HG03575 (cell line): ENCODE data around the gene SPAG16.
"Not testable (repeated sequence)": the region's sequence is repeated elsewhere in the genome, so short reads cannot be mapped to it uniquely, and the experiment has no call there.

Experiments
- ATAC-seq: cut with Tn5 transposase; IDR thresholded peaks from one replicate; pipeline ENCODE4 v1.9.1; 2021; ENCODE audit not compliant: unreplicated experiment, insufficient number of reproducible peaks, low FRiP score; ENCODE audit errors: extremely low read depth

SPAG16 gene

DNA sequence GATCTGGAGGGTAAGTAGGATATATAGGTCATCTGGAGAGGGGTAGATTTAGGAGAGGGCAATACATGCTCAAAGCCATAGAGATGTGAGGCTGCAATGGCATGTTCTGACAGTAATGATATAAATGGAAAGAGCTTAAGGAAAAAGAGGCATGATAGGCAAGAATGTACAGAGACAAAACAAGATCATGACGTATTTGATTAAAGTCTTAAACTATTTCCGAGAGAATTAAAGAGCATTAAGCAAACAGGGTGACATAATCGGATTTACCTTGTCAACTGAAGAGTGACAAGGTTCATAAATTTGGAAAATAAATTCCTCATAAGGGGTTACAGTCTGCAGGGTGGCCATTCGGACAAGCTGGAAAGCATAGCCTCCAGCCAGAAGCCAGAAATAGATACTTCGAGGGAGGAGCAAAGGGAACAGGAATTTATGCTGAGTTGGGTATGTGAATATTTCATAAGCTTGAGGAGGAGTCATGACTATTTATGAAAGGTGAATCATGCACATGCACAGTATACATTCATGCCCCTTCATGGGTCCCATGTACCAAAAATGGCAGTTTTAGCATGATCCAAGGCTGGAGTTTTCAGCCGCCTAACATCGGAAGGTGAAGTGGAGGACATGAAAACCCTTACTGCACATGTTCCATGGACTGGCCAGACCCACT, 730.4 kb downstream of the SPAG16 start:
- ATAC-seq = no peak

DNA sequence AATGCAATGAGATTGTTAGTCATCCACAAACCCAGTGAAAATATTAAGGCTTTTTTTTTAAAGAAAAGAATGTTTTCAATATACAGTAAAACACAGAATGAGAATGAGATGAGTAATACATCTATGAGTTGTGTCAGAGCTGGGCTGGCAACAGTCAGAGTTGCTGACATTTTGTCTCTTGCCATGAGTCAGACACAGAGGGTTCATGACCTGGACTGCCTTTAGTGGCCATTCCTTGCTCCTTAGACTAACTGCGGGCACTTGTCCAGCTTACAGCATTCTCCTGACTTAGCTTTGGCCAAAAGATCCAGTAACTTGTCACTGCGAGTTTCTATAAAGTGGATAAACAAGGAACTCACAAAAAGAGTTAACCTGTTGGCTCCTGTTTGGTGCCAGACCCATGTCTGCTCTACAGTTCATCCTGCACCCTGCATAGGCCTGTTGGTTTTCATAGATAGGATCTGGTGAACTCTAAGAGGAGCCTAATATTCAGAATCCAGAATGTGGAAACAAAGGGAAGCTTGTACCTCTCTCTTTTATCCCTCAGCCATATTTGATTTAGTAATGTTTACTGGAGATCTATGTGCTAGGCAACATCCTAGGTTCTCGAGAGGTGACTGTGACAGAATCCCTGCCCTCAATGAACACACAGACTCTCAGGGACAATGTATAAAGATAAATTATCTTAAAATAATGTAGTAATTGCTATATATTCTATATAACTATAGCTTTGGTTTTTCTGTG, 735.1 kb downstream of the SPAG16 start:
- ATAC-seq = no peak

DNA sequence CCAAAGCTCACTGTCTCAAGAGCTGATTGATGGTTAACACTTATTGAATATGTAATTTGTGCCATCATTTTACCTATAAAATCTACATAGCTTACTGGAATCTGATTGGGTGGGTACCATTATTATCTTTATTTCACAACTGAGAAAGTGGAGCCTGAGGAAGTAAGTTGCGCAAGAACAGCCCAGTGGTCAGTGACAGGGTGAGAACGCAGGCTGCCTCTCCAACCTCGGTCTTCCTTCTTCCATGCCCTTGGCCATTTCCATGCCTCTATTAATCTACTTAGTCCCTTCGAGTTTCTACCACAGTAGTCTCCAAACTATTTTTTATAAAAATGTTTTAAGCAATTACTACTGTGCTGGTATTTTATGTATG, 735.7 kb downstream of the SPAG16 start:
- no peak for ATAC-seq

GRCh38 chr2:214029190-214029589, 744.9 kb downstream of the SPAG16 start:
- ATAC-seq = no peak

- ATAC-seq = no peak
Observed at GRCh38 chr2:214031566-214031965, 747.3 kb downstream of the SPAG16 start.

DNA sequence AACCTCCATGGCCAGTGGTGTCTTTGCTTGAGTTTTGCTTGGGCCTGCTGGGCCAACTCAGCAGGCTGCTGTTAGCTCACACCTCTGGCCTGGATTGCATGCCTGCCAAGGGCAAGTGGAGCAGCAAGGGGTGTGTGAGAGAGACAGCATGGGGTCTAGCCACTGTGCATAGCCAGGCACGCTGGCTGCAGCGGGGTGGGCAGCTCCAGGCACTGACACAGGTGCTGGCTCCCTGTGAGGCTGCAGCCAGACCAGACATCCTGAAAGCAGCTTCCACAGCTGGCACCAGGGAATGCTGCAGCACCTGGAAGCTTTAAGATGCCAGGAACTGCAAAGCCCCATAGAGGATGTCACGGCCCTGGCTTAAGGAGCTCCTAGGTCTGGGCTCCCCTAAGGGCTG, 750.2 kb downstream of the SPAG16 start:
- ATAC-seq = no peak

GRCh38 chr2:214035091-214035852, 751.0 kb downstream of the SPAG16 start:
- ATAC-seq = no peak

- ATAC-seq = no peak
Observed at GRCh38 chr2:214035921-214036320, 751.7 kb downstream of the SPAG16 start.

DNA sequence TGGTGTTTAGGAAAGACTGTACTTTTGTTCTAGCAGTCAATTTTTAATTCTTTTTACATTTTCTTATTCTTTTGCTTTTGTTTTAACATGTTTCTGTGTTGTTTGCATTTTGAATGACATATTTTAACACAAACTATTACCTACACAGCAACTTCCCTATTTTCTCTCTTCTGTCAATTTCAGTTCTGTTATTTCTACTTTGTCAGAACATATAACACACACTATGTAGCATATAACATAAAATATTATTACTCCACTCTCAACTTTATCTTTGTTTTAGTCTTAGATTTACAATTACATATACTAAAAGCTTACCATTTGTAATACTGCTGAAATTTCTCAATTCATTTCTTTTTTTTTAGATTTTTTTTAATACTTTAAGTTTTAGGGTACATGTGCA, 753.9 kb downstream of the SPAG16 start:
- no peak for ATAC-seq

GRCh38 chr2:214050731-214051130, 766.5 kb downstream of the SPAG16 start:
- no peak for ATAC-seq

GRCh38 chr2:214051585-214051984, 767.3 kb downstream of the SPAG16 start:
- no peak for ATAC-seq

DNA sequence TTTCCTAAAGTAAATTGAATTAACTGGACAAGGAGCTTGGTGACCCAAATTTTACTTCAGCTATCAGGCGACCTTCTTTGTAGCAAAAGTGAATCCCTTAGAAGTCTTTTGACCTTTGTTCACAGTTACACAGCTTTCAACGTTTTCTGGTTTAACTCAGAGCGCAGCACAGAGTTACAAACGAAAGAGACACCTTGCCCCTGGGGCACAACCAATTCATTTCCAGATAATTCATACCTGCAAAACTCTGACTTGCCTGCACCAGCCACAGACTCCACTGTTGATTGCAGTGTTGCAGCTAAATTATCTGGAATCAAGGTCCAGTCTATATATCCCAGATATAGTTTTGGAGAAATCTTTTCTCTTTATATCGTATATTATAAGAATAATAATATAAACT, 768.0 kb downstream of the SPAG16 start:
- ATAC-seq = no peak

DNA sequence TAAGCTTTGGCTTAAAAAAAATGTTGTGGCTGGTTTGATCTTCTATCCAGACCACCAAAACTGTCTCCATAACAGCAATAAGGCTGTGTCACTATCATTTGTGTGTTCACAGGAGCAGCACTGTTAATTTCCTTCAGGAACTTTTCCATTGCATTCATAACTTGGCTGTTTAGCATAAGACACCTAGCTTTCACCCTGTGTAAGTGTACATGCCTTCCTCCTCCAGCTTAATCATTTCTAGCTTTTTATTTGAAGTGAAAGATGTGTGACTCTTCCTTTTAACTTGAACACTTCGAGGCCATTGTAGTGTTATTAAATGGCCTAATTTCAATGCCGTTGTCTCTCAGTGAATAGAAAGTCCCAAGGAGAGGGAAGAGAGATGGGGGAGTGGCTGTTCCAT, 773.7 kb downstream of the SPAG16 start:
- no peak for ATAC-seq

GRCh38 chr2:214062279-214062678, 778.0 kb downstream of the SPAG16 start:
- not testable (repeated sequence) for ATAC-seq

DNA sequence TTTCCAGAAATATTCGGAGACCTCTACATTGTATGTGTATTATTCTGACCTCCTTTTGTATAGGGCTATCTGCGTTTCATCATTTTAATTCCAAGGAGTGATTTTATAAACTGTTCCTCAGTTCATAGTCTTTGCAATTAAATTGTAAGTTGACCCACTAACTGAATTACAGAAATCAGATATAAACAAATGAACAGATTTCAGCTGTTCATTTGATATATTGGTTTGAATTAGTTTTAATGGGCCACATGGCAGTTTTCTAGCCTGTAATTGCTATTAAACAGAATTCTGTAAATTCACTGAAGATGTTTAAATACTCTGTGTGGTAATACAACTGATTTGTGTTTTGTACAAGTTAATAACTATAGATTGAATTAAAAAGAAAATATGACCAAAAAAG, 780.2 kb downstream of the SPAG16 start:
- no peak for ATAC-seq

GRCh38 chr2:214066862-214067261, 782.6 kb downstream of the SPAG16 start:
- ATAC-seq = no peak

DNA sequence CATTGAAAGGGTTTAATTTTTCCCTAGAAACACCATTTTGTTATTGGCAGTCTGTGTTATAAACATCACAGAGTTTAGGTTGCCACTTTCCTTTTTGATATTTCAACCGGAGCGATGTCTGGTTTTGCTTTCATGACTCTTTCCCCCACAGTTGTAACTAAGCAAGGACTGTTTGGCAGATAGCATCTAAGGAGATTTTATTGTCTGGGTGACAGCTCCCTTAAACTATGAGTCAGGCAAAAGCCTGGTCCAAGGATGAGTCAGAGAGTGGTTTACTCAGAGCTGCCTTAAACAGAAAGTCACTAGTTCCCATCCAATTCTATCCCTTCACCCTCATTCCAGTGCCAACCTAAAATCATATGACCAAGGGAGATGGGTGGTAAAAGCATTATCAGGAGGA, 785.0 kb downstream of the SPAG16 start:
- ATAC-seq = no peak

- no peak for ATAC-seq
Observed at GRCh38 chr2:214075456-214075855, 791.2 kb downstream of the SPAG16 start.

DNA sequence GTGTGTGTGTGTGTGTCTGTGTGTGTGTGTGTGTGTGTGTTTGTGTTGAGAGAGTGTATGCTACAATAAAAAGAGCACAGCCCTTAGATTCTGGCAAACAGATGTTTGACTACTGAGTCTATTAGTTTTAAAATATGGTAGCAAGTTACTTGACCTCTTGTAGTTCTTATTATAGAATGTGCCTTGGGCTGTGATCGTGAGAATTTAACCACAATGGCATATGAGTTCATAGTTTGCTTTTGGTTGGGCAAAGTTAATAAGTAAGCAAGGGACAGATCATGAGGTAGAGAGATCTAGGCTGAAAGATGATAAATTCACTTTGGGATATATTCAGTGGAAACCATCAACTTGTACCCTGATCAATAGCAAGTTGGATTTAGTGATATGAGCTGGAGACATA, 792.3 kb downstream of the SPAG16 start:
- no peak for ATAC-seq

DNA sequence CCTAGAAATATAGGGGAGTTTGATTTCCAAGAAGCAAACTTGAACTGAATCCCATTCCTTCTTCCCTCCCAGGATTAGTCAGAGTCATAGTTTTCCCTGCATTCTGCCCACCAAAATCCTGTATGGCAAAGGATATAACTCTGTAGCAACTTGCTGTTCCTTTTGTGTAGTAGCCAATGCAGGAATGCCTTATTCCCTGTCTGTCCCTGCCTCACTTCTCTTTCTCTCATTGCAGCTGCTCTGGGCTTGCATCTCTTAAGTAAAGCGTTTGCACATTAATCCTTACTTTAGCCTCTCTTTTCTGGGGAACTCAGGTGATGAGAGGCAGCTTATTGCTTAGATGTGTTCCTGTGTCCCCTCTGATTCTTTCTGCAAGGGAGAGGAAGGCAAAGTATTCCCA, 793.5 kb downstream of the SPAG16 start:
- ATAC-seq = no peak
